KMS-11 (cell line): ENCODE measurements around the gene TMEM156.

ENCODE experiments used
- H2AFZ ChIP-seq: fragments of 200-600 bp; sonication (generic); 2 replicates; pipeline ENCODE4 v1.6.1; 2016; ENCODE audit warnings: antibody characterized with exemption, mixed run types, low read depth
- H3K27ac ChIP-seq: fragments of 200-600 bp; sonication (generic); 2 replicates; pipeline ENCODE4 v1.6.1; 2016; ENCODE audit warnings: mild to moderate bottlenecking, mixed run types
- H3K27me3 ChIP-seq: fragments of 200-600 bp; sonication (generic); 2 replicates; pipeline ENCODE4 v1.6.1; 2017; ENCODE audit warnings: mild to moderate bottlenecking, low read depth, mixed run types, moderate library complexity; ENCODE audit not compliant: insufficient read depth
- H3K36me3 ChIP-seq: fragments of 200-600 bp; sonication (generic); 2 replicates; pipeline ENCODE4 v1.6.1; 2017; ENCODE audit warnings: mild to moderate bottlenecking, mixed run types; ENCODE audit not compliant: insufficient read depth
- H3K4me1 ChIP-seq: fragments of 200-600 bp; sonication (generic); 2 replicates; pipeline ENCODE4 v1.6.1; 2016; ENCODE audit warnings: mild to moderate bottlenecking, low read depth, mixed run types; ENCODE audit not compliant: poor library complexity, severe bottlenecking
- H3K4me2 ChIP-seq: fragments of 200-600 bp; sonication (generic); 2 replicates; pipeline ENCODE4 v1.7.0; 2016; ENCODE audit warnings: mild to moderate bottlenecking, mixed run types
- H3K4me3 ChIP-seq: fragments of 200-600 bp; sonication (generic); IDR thresholded peaks from 2 replicates; pipeline ENCODE4 v1.6.1; 2017; ENCODE audit warnings: low read depth, low read length, mixed read lengths; ENCODE audit not compliant: insufficient read depth
- H3K79me2 ChIP-seq: fragments of 200-600 bp; sonication (generic); 2 replicates; pipeline ENCODE4 v1.6.1; 2016; ENCODE audit warnings: low read depth, mixed run types; ENCODE audit not compliant: insufficient read depth
- H3K9ac ChIP-seq: fragments of 200-600 bp; sonication (generic); 2 replicates; pipeline ENCODE4 v1.6.1; 2016; ENCODE audit warnings: mild to moderate bottlenecking, mixed run types
- H4K20me1 ChIP-seq: fragments of 200-600 bp; sonication (generic); 2 replicates; pipeline ENCODE4 v1.6.1; 2016; ENCODE audit warnings: mild to moderate bottlenecking, mixed run types; ENCODE audit not compliant: insufficient read depth
- TF ChIP-seq, protein P1 (sequence below): fragments of 200-600 bp; sonication (generic); conservative IDR thresholded peaks from 2 replicates; pipeline ENCODE4 v1.6.1; 2017; ENCODE audit warnings: low read depth, mild to moderate bottlenecking, antibody characterized with exemption, low read length, moderate library complexity, mixed read lengths

Gene TMEM156

DNA sequence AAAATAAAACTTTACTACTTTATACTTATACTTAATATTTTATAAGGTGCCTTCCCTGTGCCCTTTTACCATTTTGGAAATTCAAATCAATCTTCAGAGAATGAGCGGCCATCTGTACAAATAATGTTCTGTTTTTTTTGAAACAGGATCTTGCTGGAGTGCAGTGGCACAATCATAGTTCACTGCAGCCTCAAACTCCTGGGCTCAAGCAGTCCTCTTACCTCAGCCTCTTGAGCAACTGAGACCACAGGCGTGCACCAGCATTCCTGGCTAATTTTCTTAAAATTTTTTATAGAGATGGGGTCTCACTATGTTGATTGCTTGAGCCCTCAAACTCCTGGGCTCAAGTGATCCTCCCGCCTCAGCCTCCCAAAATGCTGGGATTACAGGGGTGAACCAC, 111.1 kb downstream of the TMEM156 start:
- Histone ChIP-seq H3K4me3 (no peak overlapping the region), H3K4me2 (no peak overlapping the region), H3K4me1 (no peaks in the 10 kb centered on the region), H2AFZ (no peak overlapping the region), H3K36me3 (no peaks in the 10 kb centered on the region), H4K20me1 (no peaks in the 10 kb centered on the region), H3K9ac (no peak overlapping the region), H3K79me2 (no peaks in the 10 kb centered on the region), H3K27ac (no peak overlapping the region), H3K27me3 (no peaks in the 10 kb centered on the region)
- TF ChIP-seq, protein P1, sequence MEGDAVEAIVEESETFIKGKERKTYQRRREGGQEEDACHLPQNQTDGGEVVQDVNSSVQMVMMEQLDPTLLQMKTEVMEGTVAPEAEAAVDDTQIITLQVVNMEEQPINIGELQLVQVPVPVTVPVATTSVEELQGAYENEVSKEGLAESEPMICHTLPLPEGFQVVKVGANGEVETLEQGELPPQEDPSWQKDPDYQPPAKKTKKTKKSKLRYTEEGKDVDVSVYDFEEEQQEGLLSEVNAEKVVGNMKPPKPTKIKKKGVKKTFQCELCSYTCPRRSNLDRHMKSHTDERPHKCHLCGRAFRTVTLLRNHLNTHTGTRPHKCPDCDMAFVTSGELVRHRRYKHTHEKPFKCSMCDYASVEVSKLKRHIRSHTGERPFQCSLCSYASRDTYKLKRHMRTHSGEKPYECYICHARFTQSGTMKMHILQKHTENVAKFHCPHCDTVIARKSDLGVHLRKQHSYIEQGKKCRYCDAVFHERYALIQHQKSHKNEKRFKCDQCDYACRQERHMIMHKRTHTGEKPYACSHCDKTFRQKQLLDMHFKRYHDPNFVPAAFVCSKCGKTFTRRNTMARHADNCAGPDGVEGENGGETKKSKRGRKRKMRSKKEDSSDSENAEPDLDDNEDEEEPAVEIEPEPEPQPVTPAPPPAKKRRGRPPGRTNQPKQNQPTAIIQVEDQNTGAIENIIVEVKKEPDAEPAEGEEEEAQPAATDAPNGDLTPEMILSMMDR, result no peak

DNA sequence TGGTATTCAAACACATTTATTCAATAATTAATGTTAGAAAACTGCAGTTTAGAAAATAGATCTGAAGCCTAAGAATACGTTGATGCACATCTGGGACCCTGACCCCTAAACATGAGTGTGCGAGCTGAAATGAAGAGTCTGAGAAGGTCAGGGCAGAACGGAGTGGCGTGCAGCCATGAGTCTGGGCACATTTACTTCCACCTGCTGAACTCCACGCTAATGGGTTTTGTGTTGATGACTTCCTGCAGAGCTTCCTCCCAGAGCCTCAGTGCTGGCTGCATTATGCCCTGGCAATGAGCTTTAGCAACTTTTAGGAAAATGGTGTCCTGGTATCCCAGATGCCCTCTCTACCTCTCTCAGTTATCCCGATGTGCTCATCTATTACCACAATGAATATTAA, 111.5 kb downstream of the TMEM156 start:
- no peak overlapping the region for H2AFZ ChIP-seq
- TF ChIP-seq, protein P1, result no peak
- H3K36me3 ChIP-seq, result no peaks in the 10 kb centered on the region
- H3K27ac ChIP-seq, result no peak overlapping the region
- no peaks in the 10 kb centered on the region for H4K20me1 ChIP-seq
- no peaks in the 10 kb centered on the region for H3K79me2 ChIP-seq
- H3K4me3 ChIP-seq, result no peak overlapping the region
- no peaks in the 10 kb centered on the region for H3K4me1 ChIP-seq
- H3K27me3 ChIP-seq, result no peaks in the 10 kb centered on the region
- no peak overlapping the region for H3K9ac ChIP-seq
- H3K4me2 ChIP-seq, result no peak overlapping the region

DNA sequence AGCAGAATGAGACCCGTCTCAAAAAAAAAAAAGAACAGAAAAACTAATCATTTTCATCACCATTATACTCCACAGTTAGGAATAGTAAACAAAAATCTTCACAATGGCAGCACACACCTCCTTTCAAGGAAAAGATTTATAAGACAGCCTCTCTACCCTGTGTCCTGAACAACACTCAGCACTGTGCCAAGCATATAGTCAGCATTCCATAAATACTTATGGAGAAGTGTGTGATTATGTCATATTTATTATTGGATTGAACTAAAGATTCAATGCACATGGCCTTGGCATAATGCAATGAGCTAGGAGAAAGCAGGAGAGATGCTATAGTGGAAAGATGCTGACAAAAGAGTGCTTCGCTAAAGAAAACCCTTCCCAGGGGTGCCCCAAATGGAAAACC, 112.0 kb downstream of the TMEM156 start:
- TF ChIP-seq, protein P1, result no peak

DNA sequence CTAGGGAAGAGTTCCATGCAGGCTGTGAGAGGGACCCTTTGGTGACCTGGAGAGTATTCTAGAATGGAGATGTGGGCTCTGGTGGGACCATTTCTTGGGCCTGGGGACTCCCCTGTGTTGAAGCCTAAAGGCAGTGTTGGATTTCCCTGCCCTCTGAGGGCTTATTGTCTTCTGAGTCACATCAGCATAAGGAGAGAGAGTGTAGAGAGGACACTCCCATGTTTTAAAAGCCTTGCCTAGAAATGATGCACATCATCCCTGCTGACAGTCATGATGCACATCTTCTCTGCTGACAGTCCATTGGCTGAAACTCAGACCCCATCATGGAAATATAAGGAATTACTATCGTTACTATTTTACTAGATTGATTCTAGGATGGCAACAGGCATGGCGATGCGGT, 112.7 kb downstream of the TMEM156 start:
- H4K20me1 ChIP-seq, result no peaks in the 10 kb centered on the region
- H3K36me3 ChIP-seq, result no peaks in the 10 kb centered on the region
- H3K27ac ChIP-seq, result no peak overlapping the region
- H3K27me3 ChIP-seq, result no peaks in the 10 kb centered on the region
- TF ChIP-seq, protein P1, result no peak
- no peak overlapping the region for H3K4me2 ChIP-seq
- no peaks in the 10 kb centered on the region for H3K79me2 ChIP-seq
- no peak overlapping the region for H2AFZ ChIP-seq
- no peak overlapping the region for H3K4me3 ChIP-seq
- H3K4me1 ChIP-seq, result no peaks in the 10 kb centered on the region
- no peak overlapping the region for H3K9ac ChIP-seq

More for the DNA sequence above, 112.0 kb downstream of the TMEM156 start:
- no peaks in the 10 kb centered on the region for H4K20me1 ChIP-seq
- no peak overlapping the region for H3K27ac ChIP-seq
- no peak overlapping the region for H3K4me2 ChIP-seq
- no peak overlapping the region for H3K4me3 ChIP-seq
- no peak overlapping the region for H3K9ac ChIP-seq
- H2AFZ ChIP-seq, result no peak overlapping the region
- H3K27me3 ChIP-seq, result no peaks in the 10 kb centered on the region
- H3K79me2 ChIP-seq, result no peaks in the 10 kb centered on the region
- H3K36me3 ChIP-seq, result no peaks in the 10 kb centered on the region
- no peaks in the 10 kb centered on the region for H3K4me1 ChIP-seq
